ENCODE measurements around the gene CFTR. TPM values are rescaled to one million over a fixed set of nuclear protein-coding genes. Genes with fewer than 3 reads are reported as not detected.

CFTR gene
- total and polyA plus RNA-seq, 9 of the 15 experiments (the other 6 are each of a cell fraction or from before 2014, with no cell fraction given), result 0.20 TPM; not detected in 8

DNA sequence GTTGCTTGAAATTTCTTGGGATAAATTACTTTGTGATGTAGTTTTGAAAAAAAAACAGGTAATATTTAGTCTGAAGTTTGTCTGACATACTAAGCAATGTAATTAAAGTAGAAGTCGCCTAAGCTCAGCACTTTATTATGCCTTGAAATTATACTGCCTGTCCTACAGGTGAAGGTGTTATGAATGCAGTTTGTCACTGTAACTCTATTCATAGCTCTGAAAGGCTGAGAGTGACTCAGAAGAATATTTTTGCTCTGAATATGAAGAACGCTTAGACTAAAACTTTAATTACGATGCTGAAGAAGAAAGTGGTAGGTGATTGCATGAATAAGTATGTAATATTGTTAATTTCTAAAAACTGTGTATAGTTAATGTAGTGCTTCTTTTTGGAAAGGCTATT, 9.2 kb downstream of the CFTR start:
- Histone ChIP-seq H3K36me3 (ENCODE audit: control insufficient read depth, insufficient read depth, low read length) (no peaks in the 10 kb centered on the region), H4K20me1 (replicated peaks; ENCODE audit: control insufficient read depth, insufficient read depth, low read length) (no peaks in the 10 kb centered on the region), H3K79me2 (ENCODE audit: control insufficient read depth, insufficient read depth, low read length) (no peaks in the 10 kb centered on the region), H3K4me1 (replicated peaks in 1 of 2; ENCODE audit: control insufficient read depth in 2 of 2, insufficient read depth in 2 of 2, low read length in 2 of 2) (no peaks in the 10 kb centered on the region), H2AFZ (ENCODE audit: low read depth, low read length) (no peak overlapping the region), H3K4me2 (ENCODE audit: insufficient read depth, low read length) (no peak overlapping the region), H3K27ac (ENCODE audit: extremely low read depth, low read depth, low read length) (no peak overlapping the region), H3K9ac (ENCODE audit: insufficient read depth in 1 of 2, low read depth in 2 of 2, low read length in 2 of 2) (no peak overlapping the region), H3K4me3 (no peak overlapping the region), H3K9me3 (replicated peaks; ENCODE audit: control insufficient read depth, insufficient read depth, low read depth, low read length) (no peaks in the 10 kb centered on the region), H3K9me1 (ENCODE audit: control insufficient read depth, insufficient read depth, low read length) (no peaks in the 10 kb centered on the region), H3K27me3 (ENCODE audit: control insufficient read depth in 2 of 2, insufficient read depth in 2 of 2, low read length in 2 of 2) (no peaks in the 10 kb centered on the region)
- CTCF ChIA-PET (ENCODE audit: low intra/inter-chr PET ratio), result no interaction called here
- FAIRE-seq, result no peak
- 0% methylated on average over 3 of the region's 3 CpGs for WGBS (ENCODE audit: insufficient coverage, low coverage, missing lambda C conversion rate)
- no peak for DNase-seq (ENCODE audit: extremely low read depth in 1 of 4, low spot score in 3 of 4)
- POLR2A ChIA-PET, result no interaction called here
- in situ Hi-C loops (cut with MboI), result no loop called here
- intact Hi-C loops (cut with micrococcal nuclease), result no loop called here
- no TSS peak for BruUV-seq (replicated peaks)
- ATAC-seq, result no peak
- TF ChIP-seq MTF1 (CRISPR knock-in tag; IDR thresholded peaks at IDR 0.05; ENCODE audit: borderline replicate concordance) (no peak), CHD1 (IDR thresholded peaks at IDR 0.05; ENCODE audit: low read length) (no peak), MLX (CRISPR knock-in tag; conservative IDR thresholded peaks at IDR 0.05) (no peak), ZBTB5 (IDR thresholded peaks at IDR 0.05) (no peak), KLF13 (tag; IDR thresholded peaks at IDR 0.05; ENCODE audit: borderline replicate concordance, low read depth) (no peak), BMI1 (IDR thresholded peaks at IDR 0.05; ENCODE audit: low read length) (no peak), CHD2 (IDR thresholded peaks at IDR 0.05; ENCODE audit: low read depth, low read length) (no peak), ZNF699 (CRISPR knock-in tag; IDR thresholded peaks at IDR 0.05; ENCODE audit: insufficient replicate concordance) (no peak), RBM39 (optimal IDR thresholded peaks at IDR 0.05; ENCODE audit: low read depth, low read length) (no peak), HLTF (IDR thresholded peaks at IDR 0.05) (no peak)
- TF ChIP-seq, protein P1, sequence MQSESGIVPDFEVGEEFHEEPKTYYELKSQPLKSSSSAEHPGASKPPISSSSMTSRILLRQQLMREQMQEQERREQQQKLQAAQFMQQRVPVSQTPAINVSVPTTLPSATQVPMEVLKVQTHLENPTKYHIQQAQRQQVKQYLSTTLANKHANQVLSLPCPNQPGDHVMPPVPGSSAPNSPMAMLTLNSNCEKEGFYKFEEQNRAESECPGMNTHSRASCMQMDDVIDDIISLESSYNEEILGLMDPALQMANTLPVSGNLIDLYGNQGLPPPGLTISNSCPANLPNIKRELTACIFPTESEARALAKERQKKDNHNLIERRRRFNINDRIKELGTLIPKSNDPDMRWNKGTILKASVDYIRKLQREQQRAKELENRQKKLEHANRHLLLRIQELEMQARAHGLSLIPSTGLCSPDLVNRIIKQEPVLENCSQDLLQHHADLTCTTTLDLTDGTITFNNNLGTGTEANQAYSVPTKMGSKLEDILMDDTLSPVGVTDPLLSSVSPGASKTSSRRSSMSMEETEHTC (IDR thresholded peaks at IDR 0.05), result no peak
